Measurements from ENCODE around the gene GNB1L.

Gene GNB1L

DNA sequence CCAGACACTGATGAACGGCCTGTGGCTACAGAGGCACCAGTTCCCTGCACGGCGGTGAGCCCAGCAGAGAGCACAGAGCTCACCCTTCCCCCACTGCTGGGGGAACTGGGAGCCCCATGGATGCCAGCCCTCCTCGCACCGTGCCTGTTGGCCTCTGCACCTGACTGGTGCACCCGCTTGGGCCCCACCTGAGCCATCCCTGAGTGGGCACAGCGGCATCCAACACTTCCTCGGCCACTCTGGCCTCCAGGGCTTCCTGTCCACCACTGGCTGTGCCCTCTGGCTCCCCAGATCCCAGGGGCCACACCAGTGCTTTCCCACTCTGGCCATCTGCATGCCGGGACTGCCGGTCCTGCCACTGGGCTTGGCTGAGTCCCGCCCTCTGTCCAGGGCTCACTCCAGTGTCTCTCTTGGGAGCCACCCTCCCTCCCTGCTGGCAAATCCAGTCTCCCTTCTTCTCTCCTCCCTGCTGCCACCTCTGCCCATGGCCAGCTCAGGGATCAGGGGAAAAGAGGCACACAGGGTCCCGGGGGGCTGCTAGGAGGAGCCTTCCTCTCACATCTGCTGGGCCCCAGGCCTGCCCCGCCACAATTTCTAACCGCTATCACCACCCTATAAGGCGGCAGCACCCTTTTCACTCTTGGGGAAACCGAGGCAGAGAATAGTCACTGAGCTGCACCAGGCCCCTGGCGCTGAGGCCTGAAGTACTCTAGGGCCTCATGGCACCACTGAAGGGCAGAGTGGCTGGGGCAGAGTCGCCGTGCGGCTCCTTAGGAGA is 33.0 kb downstream of the GNB1L start:
- no peak for DNase-seq

DNA sequence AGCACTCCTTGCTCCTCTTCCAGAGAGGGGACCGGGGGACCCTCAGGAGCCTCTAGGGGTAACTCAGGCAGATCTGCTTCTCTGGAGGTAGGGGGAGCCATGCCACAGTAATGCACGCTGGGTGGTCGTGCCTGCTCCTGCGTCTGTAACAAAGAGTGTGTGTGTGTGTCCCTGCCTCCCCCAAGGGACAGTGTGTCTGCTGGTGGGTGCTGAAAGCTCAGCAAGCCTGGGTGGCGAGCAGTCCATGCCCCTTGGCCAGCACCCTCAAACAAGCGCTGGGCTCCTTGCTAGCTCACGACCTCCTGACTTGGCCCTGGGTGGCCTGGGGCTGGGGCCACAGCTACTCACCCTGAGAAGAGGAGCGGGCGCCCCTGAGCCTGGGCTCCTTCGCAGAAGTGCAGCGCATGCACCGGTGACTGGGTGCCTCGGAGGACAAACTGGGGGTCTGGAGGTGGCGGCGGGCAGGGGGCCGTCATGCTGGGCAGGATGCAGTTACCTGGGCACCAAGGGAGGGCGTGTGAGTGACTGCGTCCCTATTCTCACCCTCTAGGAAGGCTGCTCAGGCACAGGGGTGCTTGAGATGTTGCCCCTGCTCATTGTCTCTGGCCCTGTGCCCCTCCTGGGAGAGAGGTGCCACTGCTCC is 33.7 kb downstream of the GNB1L start:
- no peak for DNase-seq

DNA sequence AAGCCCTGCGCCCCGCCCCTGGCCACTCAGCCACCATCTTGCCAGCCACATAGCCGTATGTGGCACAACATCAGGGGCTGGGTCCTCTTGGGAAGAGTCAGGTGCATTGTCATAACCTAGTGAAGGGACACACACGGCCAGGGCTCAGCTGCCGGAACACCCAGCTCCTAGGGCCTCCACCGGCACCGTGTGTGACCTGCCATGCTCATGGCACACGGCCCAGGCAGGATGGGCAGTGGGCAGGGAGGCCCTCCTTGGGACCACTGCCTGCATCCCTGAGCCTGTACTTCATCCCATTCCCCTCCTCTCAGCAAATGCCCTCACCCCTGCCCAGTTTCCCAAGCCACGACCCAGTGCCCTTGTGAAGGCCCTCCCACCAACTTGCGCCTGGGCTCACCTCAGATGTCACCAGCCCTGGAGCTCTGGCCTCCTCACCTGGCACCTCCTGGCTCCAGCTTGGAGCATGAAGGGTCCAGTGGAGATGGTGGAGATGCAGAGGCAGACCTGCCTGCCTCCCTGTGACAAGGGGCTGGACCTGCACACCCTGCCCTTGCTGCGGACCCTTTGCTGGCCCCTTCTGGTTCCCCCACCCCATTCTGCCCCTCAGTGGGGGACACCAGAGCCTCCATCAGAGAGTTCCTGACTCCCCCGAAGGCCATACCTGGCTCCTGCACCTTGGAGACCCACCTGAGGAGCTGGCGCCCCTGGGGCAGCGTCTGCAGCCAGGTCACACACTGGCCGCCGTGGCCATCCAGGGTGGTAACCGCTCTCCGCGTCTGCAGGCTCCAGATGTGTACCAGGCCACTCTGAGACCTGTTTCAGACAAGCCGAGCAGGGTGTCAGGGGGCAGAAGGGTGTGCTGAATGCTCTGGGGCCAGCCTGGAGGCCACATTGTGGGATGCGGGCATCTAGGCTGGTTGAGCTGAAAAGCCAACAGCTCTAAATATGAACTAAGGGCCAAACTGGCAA is 34.5 kb downstream of the GNB1L start:
- DNase-seq, result no peak

DNA sequence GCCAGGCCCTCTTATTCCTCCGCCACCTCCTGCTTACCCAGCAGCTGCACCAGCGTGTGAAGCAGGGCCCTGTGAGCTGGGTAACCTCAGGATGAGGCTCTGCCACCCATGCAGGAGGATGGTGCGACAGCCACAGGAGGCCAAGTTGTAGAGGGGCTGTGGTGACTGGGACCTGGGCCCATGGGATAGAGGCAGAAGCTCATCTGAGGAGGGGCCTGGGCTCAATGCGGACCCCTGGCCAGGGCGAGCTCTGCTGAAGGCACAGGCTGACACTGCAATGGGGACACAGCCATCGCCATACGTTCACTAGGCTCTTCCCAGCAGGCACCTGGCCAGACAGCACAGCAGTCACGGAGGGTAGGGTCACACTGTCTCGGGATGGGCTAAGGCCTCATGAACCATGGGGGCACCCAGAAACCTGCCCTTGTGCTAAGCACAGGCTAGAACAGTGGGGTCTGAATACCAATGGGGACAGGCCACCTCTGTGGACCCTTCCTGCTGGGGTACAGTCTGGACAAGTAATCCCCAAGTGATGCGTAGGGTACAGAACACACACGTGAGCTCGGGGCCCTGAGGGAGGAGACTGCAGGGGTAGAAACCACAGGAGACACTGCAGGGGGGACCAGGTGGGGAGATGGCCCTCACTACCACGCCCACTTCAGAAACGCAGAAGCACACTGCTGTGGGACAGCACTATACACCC is 35.3 kb downstream of the GNB1L start:
- DNase-seq, result no peak

DNA sequence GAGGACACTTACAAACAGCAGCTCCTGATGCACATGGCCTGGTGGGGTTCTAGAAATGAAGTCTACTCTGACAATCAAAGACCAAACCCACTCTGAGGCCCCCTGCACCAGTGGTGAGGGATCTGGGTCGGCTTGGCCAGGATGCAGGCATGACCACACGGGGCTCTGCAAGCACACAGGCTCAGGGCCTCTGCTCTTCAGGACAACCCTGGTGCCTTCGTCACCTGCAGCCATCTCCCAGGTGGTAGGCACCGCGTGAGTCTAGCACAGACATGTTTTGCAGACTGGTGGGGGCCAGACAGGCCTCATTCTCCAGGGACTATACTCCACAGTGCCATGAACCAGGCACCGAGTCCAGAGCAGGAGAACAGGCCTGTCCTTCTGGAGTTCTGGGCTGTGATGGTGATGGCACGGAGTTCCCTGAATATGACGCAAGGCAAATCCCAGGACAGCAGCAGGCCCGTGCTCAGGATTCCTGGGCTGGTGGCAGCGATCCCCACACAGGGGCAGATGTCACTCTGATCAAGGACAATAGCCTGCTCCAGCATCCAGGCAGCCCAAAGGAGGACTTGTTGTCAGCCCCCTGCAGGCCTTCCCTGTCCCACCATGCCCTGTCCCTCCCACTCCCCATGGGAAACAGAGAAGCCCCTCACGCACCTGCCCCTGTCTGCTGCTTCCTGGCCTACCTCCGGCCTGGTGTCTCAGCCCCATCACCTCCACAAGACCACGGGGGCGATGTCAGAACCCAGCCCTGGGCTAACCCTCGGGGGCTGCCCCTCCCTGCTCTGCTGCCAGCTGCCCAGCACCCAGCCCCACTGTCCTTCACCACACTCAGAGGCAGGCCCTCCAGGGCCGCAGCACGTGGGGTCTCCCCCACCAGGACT is 36.1 kb downstream of the GNB1L start:
- no peak for DNase-seq

DNA sequence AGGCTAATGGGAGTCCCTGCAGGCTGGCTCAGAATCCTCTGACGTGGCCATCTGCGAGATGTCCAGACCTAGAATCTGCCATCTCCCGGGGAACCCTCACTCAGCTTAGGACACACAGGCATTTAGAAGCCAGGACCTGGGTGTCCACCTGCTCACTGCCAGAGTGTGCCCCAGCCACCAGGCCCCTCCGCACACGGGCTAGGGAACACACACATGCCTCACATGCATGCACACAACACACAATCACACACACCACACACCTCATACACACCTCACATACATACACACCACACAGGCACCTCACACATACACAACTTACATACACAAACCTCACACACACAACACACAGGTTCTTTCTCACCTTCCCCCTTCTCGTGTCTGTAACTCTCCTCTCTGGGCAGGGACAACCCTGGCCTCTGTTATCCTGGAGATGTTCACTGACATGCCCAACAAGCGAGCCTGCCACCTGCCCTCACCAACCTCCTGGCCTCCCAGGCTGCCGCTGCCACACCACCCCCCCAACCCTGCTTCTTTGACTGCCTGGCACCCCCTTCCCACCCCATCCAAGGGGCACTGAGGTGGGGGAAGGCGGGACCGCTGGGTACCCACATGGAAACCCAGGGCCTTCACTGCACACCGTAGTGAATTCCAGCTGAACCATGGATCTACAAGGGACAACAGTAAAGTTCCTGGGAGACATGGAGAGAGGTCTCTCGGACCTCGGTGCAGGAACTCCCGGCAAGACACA is 38.1 kb downstream of the GNB1L start:
- no peak for DNase-seq

DNA sequence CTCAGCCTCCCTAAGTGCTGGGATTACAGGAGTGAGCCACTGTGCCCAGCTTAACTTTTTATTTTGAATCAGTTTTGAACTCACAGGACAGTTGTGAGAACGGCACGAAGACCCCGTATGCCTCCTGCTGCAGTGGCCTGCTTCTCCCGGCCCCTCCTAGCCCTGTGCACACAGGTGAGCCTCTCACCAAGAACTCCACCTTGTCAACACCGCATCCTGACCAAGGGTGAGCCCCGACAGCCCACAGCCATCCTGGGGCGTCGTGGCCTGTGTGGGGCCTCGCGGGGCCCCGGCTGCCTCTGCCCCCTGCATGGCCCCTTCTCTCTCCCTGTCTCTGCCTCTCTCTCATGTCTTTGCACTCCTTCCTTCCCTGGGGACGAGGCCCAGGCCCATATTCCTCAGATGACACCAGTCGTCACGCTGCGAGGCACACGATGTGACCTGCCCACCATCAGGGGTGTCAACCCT is 38.8 kb downstream of the GNB1L start:
- DNase-seq, result no peak

DNA sequence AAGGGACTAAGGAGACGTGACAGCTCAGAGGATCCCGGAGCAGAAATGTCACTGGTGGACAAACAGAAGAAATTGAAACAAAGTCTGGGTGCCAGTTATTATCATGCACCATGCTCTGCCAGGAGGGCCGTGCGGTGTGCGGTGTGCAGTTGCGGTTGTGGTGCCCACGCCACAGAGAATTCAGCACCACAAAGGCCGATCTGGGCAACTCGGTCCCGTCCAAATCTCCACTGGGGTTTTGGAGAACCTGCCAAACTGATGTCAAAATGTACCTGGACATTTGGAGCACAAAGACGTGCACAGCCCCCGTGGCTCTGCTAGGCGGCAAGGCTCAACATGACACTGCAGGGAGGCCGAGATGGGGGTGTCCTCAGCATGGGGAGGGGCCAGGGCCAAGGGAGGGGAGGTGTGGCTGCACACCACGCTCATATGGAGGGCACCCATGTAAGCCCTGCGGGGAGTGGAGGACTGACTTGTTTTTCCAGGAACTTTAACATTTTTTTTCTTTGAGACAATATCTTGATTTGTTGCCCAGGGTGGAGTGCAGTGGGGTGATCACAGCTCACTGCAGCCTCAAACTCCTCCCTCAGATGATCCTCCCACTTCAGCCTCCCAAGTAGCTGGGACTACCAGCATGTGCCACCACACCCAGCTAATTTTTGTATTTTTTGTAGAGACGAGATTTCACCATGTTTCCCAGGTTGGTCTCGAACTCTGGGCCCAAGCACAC is 39.4 kb downstream of the GNB1L start:
- DNase-seq, result no peak

DNA sequence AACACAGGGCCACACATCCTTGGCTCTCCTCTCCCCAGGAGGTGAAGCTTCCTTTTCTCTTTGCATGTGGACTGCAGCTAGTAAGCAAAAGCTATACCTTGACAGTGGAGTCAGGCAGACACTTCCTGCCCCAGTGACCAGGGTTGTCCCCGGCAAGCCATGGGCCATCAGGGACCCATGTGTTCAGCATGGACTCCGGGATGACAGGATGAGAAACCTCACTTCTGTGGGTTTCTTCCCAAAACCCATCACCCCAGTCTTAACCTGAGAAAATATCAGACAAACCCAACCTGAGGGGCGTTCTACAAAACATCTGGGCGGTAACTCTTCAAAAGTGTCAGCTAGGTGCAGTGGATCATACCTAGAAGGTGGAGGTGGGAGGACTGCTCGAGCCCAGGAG is 40.2 kb downstream of the GNB1L start:
- DNase-seq, result no peak

DNA sequence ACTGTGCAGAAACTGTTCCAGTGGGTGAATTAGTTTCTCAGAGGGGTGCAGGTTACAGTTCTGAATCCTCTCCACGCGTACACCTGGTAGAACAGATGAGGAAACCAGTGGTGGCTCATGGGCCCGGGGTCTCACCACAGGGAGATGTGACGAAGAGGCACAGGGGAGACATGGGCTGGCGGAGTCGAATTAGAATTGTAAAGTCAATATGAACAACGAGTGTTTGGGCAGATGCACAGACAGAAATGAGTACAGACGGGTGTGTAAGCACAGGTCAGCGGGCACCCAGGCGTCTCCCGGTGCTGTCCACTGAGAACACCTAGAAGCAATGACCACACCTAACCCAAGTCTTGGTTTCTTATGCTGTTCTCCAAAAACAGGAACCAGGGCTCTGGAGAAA is 41.8 kb downstream of the GNB1L start:
- DNase-seq, result no peak

DNA sequence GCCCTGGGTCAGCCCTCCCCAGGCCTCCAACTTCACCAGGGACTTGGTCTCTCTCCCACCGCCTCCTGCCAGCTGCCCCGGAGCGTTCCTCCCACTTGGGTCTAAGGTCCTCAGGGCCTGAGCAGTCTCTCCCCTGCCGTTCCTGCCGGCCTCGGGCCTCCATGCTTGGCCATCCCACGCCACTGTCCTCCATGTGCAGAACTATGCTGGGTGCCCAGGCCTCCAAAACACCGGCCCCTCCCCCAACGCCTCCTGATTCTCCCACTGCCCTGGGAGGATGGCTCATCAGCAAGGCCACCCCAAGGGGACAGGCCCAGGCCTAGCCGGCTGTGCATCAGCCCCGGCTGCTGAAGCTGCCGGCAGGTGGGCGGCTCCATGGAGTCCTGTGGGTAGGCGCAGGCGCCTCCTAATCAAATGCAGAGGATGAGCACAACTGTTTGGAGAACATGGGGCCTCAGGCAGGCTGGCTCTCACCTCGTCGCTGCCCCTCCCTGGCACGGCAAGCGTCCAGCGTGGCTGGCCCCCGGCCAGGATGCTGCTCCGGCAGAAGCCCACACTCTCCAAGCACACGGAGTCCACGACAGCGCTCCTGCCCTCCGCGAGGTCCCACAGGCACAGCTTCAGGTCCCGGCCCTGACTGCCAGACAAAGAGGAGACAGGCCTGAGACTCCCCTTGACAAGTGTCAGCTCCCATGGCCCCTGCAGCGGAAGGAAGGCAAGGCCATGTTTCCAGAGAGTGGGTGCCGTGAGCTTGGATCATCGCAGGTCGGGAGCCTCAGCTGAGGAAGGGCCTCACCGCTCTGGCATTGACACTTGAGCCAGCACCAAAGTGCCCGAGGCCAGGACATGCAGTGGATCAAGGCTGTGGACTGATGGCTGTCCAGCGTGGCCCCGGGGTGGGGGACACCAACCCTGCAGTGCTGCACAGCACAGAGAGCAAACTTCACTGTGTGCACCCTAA is 42.6 kb downstream of the GNB1L start:
- DNase-seq, result no peak

DNA sequence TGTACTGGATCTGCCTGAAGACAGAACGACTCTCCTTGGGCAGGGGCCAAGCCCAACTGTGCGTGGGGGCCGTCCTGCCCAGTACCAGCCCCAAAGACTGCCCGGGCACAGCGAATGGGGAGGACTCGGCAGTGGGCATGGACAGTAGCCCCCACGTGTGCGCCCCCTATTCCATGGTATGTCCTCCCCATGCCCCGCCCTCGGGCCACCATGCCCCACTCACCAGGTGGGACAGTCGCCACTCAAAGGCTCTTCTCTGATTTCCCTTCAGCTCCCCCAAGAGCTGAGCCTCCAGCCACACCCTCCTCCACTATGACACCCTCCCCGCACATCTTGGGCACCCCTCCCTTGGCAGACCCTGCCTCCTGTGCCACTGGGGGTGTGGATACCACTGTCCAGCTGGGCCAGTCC is 43.5 kb downstream of the GNB1L start:
- DNase-seq, result no peak

DNA sequence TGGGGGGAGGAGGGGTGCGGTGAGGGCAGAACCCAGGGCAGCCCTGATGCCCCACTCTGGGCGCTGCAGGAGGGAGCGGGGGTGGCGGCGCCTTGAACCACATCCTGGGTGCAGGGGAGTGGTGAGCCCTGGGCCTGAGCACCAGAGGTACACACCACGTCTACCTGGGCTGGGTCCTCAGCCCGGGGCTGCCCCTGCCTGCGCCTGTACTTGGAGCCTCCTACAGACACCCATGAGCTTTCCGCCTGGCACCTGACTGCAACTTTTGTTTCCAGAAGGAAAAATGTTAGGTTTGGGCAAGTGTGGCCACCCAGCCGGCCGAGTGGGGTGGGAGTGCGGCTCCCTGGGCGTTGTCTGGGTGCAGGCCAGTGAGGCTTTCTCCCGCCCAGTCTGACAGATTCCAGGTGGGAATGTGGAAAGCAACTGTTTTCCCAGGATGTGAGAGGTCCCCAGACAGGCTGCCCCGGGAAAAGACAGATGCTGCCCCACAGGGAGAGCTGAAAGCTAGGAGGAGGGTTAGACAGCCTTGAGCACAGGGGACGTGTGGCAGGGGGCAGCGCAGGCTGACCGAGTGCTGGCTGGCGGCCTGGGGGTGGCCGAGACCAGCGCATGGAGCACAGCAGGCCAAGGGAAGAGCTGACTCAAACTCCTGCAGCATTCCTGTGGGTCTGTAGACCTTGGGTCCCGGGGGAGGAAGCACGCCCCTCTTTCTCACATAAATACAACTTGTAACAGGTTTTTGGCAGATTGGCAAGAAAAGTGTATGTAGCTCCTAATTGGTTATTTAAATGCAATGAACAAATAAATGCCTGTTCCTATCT is 44.1 kb downstream of the GNB1L start:
- no peak for DNase-seq

DNA sequence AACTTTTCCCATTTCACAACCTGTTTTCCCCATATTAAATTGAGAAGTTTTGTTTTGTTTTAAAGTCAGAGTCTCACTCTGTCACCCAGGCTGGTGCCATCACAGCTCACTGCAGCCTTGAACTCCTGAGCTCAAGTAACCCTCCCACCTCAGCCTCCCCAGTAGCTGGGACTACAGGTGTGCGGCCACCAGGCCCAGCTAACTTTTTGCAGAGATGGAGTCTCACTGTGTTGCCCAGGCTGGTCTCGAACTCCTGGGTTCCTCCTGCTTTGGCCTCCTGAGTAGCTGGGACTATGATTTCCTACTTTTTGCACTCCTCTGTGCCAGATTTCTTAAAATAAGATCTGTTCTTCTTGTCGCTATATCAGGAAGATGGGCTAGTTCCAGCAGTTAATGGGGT is 44.9 kb downstream of the GNB1L start:
- no peak for DNase-seq

DNA sequence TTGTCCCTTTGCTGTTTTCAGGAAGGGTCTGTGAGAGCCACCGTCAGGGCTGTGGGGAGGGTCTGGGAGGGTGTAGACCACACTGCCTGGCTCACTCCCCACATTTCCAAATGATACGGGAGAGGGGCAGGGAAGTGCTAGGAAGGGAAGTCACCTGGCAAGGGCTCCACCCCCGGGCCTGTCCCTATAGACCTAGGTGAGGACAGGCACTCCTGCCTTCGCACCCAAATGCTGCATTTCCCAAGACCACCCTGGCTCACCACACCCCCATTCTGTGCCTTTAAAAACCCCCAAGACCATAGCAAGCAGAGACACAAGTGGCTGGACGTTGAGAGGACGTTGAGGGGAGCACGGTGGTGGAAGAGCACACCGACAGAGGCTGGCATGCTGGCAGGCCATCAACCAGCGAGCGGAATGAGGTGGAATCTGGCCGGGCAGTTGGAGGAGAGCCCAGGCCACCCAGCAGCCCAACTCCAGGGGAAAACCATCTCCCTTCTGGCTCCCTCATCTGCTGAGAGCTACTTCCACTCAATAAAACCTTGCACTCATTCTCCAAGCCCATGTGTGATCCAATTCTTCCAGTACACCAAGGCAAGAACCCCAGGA is 45.7 kb downstream of the GNB1L start:
- DNase-seq, result no peak

DNA sequence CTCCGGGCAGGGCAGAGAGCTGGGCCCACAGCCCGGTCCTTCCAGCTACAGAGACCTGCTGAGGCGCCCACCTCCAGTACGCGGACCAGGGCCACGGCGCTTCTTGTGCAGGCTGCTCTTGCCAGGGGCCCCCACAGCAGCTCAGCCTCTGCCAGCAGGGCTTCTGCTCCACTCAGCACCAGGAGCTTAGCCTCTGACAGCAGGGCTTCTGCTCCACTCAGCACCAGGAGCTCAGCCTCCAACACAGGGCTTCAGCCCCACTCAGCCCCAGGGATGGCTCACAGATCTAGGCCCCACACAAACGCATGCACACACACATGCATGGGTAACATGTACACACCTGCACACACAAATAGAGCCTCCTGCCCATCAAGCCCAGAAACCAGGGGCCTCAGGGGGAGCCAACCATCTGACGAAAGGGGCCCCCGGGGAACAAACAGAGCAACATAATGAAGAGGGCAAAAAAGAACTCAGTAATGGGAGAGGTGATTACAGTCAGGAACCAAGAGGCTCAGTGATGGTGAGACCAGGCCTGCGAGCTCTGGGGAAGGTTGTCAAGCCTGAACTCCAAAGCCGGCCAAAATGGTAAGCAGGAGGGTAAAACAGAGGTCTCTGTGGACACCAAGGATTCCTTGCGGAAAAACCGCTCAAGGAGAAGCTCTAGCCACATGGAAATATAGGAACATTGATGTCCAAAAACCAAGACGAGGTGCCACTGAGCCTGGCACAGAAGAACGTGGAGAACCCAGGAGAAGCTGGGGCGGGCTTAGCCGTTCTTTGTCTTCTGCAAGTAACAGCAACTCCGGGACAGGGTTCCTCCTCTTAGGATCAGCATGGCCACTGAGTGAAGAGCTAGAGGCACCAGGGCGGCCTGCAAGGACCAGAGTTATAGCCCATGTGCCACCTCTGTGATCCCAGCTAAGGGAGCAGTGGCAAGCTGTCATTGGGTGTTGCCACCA is 46.5 kb downstream of the GNB1L start:
- DNase-seq, result no peak

All from NCI-H2029 (cell line).